Activated T-cell treated with anti-CD3 and anti-CD28 coated beads, Interleukin-2, amount 50 U/mL, for 24 hours (primary cell): ENCODE results near the gene FAM20B.

Source experiments
- DNase-seq: peaks from one replicate; pipeline ENCODE4 v3.0.0-alpha.2; 2020
- H3K27ac Mint-ChIP-seq: 2 replicates; pipeline ENCODE4 v1.8.0; 2020; ENCODE audit warnings: mild to moderate bottlenecking, mixed read lengths
- H3K27me3 Mint-ChIP-seq: 2 replicates; pipeline ENCODE4 v1.8.0; 2020; ENCODE audit warnings: mixed read lengths
- H3K36me3 Mint-ChIP-seq: 2 replicates; pipeline ENCODE4 v1.8.0; 2020; ENCODE audit warnings: low read depth, mixed read lengths
- H3K4me1 Mint-ChIP-seq: 2 replicates; pipeline ENCODE4 v1.8.0; 2020; ENCODE audit warnings: low read depth, mixed read lengths
- H3K4me3 Mint-ChIP-seq: 2 replicates; pipeline ENCODE4 v1.8.0; 2020; ENCODE audit warnings: mild to moderate bottlenecking, moderate library complexity, mixed read lengths
- H3K9me3 Mint-ChIP-seq: 2 replicates; pipeline ENCODE4 v1.8.0; 2020; ENCODE audit warnings: mixed read lengths

The FAM20B gene

DNA sequence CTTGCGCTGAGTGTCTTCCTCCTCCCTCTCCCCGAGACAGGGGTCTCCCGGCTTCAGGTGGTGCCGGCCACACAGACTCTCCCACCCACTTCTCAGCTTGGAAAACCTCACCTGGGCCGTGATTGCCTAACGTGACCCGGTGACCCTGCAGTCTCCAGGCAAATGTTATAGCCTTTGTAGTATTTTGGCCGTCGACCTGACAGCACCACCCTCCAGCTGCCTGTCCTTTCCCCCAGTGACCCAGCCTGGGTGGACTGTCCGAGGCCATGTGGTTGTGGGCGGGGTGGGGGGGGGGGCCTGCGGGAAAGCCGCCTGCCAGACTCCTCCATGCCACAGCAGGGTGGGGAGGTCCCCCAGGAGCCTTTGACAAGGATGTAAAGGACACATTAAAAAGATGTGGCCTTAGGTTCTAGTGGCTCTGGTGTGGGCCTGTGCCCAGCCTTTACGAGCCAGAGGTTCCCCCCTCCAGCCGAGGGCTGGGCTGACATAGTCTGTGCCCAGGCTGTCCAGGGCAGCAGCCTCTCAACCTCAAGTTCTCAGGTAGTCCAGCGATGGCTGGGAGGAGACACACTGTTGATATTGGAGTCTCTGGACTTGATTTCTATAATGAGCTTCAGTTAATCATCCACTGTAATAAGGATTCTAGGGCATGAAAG lies 64.3 kb downstream of the FAM20B start:
- H3K27ac Mint-ChIP-seq: peak overlapping the region; percentile 69
- H3K9me3 Mint-ChIP-seq: no peaks in the 10 kb centered on the region
- no peak overlapping the region for H3K4me3 Mint-ChIP-seq
- no peak for DNase-seq
- peaks cover 4% of the 10 kb centered on the region for H3K4me1 Mint-ChIP-seq
- H3K27me3 Mint-ChIP-seq: no peaks in the 10 kb centered on the region
- peaks cover 94% of the 10 kb centered on the region for H3K36me3 Mint-ChIP-seq

DNA sequence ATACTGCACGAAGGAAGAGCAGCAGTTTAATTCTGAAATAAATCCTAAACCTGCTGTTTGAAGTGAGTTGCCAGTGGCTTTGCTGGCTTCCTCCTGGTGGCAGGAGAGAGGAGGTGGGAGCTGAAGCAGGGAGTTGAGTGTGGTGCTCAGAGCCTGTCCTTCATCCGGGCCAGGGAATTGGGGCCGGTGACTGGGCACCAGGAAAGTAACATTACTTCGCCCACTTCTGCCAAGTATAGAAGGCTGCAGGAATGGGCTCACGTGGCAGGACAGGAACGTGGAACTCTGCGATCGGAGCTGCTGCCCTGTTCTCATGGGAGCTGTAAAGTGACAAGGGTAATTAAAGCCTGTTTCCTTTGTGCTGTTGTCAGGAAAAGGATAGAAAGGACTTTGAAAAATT lies 64.8 kb downstream of the FAM20B start:
- H3K4me3 Mint-ChIP-seq: no peak overlapping the region
- H3K4me1 Mint-ChIP-seq: peaks cover 1% of the 10 kb centered on the region
- no peak for DNase-seq
- peak overlapping the region; percentile 69 for H3K27ac Mint-ChIP-seq
- no peaks in the 10 kb centered on the region for H3K27me3 Mint-ChIP-seq
- H3K36me3 Mint-ChIP-seq: peaks cover 94% of the 10 kb centered on the region
- no peaks in the 10 kb centered on the region for H3K9me3 Mint-ChIP-seq

DNA sequence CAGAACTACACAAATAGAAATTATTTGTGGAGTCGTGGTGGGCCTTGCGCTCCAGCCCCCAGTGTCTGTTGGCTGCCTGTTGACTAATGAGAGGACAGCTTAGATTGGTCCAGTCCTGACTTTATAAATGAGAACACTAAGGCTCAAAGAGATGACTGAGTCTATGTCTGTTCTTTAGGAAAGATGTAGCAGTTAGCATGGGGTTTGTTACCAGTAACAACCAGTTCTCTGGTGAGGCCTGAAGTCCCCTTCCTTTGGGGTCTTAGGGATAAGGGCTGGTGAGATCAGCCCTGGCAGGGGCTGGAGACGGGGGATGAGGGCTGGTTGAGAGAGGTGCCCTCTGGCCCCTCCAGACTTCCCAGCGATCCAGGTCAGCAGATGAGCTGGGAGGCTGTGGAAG lies 65.2 kb downstream of the FAM20B start:
- Mint-ChIP-seq H3K27me3 (no peaks in the 10 kb centered on the region), H3K27ac (peak overlapping the region; percentile 28), H3K4me3 (no peak overlapping the region), H3K36me3 (peaks cover 94% of the 10 kb centered on the region), H3K4me1 (no peaks in the 10 kb centered on the region), H3K9me3 (no peaks in the 10 kb centered on the region)
- DNase-seq: no peak

DNA sequence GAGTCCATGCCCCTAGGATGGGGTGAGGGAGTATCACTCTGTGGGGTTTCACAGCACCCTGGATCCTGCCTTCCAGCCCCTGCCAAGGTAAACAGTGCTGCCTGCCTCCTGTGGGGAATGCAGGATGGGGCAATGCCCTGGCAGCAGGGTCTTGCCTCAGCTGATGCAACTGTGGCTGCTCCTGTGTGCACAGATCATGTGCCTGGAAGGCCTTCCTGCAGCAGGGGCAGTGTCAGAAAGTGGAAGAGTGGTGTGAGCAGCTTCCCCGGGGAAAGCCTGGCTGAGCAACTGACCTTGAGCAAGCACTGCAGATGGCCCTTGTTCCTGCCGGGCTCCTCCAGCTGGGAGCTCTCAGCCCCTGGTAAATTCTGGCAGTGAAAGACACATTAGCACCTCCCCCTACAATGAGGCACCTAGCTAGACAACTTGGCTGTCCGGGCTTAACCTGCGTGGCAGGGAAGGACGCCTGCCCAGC lies 66.0 kb downstream of the FAM20B start:
- Mint-ChIP-seq H3K4me3 (no peak overlapping the region), H3K27me3 (no peaks in the 10 kb centered on the region), H3K4me1 (no peaks in the 10 kb centered on the region), H3K9me3 (no peaks in the 10 kb centered on the region), H3K36me3 (peaks cover 93% of the 10 kb centered on the region), H3K27ac (peak overlapping the region; percentile 22)
- no peak for DNase-seq

DNA sequence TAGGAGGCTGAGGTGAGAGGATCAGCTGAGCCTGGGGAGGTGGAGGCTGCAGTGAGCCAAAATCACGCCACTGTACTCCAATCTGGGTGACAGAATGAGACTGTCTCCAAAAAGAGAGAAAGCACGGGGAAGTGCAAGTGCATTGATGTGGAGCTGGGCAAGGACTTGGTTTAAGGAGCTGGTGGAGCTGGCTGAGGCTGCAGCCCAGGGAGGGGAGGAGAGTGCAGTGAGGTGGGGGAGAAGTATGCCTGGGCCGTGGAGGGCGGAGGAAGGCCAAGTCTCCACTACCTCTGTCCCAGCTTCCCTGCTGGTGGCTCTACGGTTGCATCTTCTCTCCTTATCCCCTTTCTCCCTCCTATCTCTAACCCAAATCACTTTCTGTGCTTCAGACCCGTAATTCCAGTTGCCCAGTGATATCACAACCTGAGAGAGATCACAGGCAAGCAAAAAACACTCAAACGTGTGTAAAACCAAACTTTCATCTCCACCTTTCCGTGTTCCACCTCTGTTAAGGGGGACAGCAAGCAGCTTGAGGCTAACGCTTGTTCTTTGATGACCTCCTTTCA lies 67.3 kb downstream of the FAM20B start:
- H3K36me3 Mint-ChIP-seq: peaks cover 95% of the 10 kb centered on the region
- H3K27ac Mint-ChIP-seq: peak overlapping the region; percentile 61
- no peaks in the 10 kb centered on the region for H3K27me3 Mint-ChIP-seq
- H3K4me3 Mint-ChIP-seq: no peak overlapping the region
- no peaks in the 10 kb centered on the region for H3K9me3 Mint-ChIP-seq
- no peak for DNase-seq
- no peaks in the 10 kb centered on the region for H3K4me1 Mint-ChIP-seq

DNA sequence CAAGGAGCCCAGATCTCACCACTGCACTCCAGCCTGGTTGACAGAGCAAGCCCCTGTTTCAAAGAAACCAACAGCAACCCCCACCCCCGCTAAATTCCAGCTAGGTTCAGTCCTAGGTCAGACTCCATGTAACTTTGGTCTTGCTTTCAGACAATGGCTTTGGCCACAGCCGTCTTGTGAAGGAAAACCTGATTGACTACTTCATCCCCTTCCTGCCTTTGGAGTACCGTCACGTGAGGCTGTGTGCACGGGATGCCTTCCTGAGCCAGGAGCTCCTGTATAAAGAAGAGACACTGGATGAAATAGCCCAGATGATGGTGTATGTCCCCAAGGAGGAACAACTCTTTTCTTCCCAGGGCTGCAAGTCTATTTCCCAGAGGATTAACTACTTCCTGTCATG lies 69.1 kb downstream of the FAM20B start:
- no peaks in the 10 kb centered on the region for H3K4me1 Mint-ChIP-seq
- H3K4me3 Mint-ChIP-seq: no peak overlapping the region
- peak overlapping the region; percentile 42 for H3K27ac Mint-ChIP-seq
- DNase-seq: no peak
- no peaks in the 10 kb centered on the region for H3K9me3 Mint-ChIP-seq
- no peaks in the 10 kb centered on the region for H3K27me3 Mint-ChIP-seq
- H3K36me3 Mint-ChIP-seq: peaks cover 80% of the 10 kb centered on the region

DNA sequence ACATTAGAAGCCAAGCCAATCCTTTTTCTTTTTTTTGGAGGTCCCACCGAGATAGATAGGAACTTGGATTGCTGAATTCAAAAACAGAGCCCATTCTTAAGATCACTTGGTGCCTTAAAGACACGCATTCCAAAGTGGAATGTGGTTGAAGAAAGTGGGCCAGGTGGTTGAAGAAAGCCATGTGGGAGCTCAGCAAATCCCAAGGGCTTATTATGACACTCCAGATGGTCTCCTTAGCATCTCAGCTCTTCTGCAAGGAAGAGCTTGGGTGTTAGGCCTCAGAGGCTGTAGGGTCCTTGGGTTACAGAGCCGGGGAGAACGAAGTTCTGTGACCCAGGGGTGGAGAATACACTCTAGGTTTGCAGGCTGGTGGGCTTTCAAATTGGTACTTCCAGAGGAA lies 69.7 kb downstream of the FAM20B start:
- Mint-ChIP-seq H3K4me1 (no peaks in the 10 kb centered on the region), H3K27me3 (no peaks in the 10 kb centered on the region), H3K27ac (peak overlapping the region; percentile 67), H3K36me3 (peaks cover 77% of the 10 kb centered on the region), H3K4me3 (no peak overlapping the region), H3K9me3 (no peaks in the 10 kb centered on the region)
- DNase-seq: no peak

DNA sequence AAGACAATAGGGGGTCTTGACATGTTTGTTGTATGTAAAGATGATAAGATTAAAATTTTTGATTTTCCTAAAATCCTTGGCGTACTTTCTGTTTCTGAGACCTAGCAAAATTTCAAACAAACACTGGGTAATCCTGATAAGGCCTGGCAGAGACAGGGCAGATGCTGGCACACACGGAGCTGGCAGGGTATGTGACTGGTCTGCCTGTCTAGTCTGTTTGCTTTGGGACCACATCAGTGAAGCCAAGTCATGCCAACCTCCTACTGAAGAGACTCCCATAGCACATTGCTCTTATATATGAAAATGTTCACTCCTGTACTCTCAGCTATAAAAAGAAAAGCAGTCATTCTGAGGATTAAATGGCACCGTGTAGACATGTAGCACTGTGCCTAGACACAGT lies 70.2 kb downstream of the FAM20B start:
- H3K27me3 Mint-ChIP-seq: no peaks in the 10 kb centered on the region
- peak overlapping the region; percentile 67 for H3K27ac Mint-ChIP-seq
- H3K9me3 Mint-ChIP-seq: no peaks in the 10 kb centered on the region
- no peak overlapping the region for H3K4me3 Mint-ChIP-seq
- H3K36me3 Mint-ChIP-seq: peaks cover 77% of the 10 kb centered on the region
- DNase-seq: no peak
- no peaks in the 10 kb centered on the region for H3K4me1 Mint-ChIP-seq

DNA sequence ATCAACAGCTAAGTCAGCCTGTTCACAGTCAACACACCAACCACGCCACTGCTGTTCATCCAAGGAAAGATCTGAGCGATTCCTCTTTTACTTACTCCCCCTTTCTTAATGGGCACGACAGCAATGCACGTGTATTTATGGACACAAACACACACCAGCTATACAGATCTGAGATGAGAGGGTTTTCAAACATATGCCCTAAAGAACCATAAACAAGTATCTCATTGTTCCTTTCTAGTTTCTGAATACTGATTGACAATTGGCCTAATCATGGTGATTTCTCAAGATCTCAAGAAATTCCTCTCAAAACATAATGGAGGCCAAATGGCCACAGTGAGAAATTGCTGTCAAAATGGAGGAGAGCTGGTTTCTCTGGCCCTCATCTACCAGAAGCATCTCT lies 74.2 kb downstream of the FAM20B start:
- Mint-ChIP-seq H3K4me3 (no peak overlapping the region), H3K36me3 (peaks cover 38% of the 10 kb centered on the region), H3K27me3 (no peaks in the 10 kb centered on the region), H3K27ac (no peak overlapping the region), H3K4me1 (no peaks in the 10 kb centered on the region), H3K9me3 (no peaks in the 10 kb centered on the region)
- DNase-seq: no peak

DNA sequence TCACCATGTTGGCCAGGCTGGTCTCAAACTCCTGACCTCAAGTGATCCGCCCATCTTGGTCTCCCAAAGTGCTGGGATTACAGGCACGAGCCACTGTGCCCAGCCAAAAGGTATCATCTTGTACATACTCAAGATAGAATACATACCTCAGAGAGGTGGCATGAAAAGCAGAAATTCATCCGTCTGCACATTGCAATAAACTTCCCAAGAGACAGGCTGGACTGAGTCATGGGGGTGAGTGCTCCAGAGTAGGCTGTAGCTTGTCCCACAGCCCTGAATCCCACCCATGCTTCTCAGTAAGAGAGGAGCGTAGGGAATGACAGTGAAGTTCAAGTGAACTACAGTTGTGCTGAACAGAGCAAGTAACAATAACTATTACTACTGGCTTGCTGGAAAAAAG lies 75.9 kb downstream of the FAM20B start:
- H3K36me3 Mint-ChIP-seq: peaks cover 23% of the 10 kb centered on the region
- H3K4me3 Mint-ChIP-seq: no peak overlapping the region
- DNase-seq: no peak
- no peaks in the 10 kb centered on the region for H3K27me3 Mint-ChIP-seq
- no peak overlapping the region for H3K27ac Mint-ChIP-seq
- H3K9me3 Mint-ChIP-seq: no peaks in the 10 kb centered on the region
- no peaks in the 10 kb centered on the region for H3K4me1 Mint-ChIP-seq

DNA sequence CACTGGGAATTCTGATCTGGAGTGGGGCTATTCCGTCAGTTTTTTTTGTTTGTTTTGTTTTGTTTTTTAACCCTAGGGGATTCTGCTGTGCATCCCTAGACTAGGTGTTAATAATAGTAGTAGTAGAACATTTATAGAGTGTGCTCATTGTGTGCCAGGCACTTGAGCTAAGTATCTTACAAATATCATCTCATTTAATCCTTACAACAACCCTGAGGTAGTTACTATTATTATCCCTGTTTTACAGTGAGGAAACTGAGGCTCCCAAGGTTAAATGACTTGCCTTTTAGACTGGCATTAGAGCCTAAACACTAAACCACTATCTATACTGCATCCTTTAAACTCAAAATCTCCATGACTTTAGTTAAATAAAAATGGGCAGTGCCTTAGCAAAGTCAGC lies 78.3 kb downstream of the FAM20B start:
- no peak for DNase-seq
- H3K4me3 Mint-ChIP-seq: no peak overlapping the region
- H3K9me3 Mint-ChIP-seq: no peaks in the 10 kb centered on the region
- no peaks in the 10 kb centered on the region for H3K4me1 Mint-ChIP-seq
- H3K27ac Mint-ChIP-seq: no peak overlapping the region
- H3K36me3 Mint-ChIP-seq: peaks cover 28% of the 10 kb centered on the region
- H3K27me3 Mint-ChIP-seq: no peaks in the 10 kb centered on the region

DNA sequence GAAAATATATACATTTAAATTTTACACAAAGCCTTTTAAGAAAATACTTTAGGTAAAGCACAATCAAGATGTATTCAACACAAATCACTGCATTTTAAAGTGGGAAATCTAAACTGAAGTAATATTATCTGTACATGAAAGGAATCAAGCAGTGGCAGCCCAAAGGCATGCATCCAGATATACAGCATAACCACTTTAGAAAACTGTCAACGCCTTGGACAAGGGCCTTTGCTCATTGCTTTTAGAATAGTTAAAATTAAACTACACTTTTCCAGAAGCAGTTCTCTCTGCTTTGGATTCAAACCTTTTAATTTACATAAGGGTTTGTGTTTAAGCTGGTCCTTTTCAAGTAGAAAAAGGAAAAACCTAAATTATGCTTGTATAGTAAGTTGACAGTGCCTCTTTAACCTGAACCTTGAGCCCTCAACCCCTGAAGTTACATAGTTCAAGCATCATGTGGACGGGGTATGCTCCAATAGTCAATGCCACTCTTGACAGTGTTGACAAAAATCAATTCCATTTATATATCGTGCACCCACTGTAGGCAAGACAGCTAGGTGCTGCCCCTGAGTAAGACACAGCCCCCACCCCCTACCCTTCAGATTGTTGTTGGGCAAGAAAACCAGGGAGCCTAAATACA lies 79.0 kb downstream of the FAM20B start:
- DNase-seq: no peak
- H3K27me3 Mint-ChIP-seq: no peaks in the 10 kb centered on the region
- no peak overlapping the region for H3K4me3 Mint-ChIP-seq
- H3K36me3 Mint-ChIP-seq: peaks cover 34% of the 10 kb centered on the region
- no peak overlapping the region for H3K27ac Mint-ChIP-seq
- no peaks in the 10 kb centered on the region for H3K9me3 Mint-ChIP-seq
- H3K4me1 Mint-ChIP-seq: no peaks in the 10 kb centered on the region

DNA sequence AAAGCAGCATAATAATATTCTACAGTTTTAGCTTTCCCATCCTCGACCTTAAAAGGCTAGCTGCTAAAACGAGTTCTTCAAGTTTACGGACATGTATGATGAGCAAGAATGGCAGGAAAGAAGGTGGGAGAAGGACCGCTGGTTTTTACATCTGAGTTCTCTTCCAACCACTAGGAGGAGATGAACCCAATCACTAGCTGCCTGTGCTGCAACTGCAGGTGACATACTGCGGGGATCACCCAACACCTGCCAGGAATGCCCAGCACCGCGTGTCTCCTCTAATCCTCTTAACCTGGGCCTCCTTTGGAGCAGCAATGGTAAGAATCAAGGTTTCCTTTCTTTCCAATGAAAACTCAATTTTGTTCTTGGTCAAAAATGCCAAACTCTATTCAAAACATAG lies 79.7 kb downstream of the FAM20B start:
- DNase-seq: no peak
- Mint-ChIP-seq H3K36me3 (peaks cover 39% of the 10 kb centered on the region), H3K27me3 (no peaks in the 10 kb centered on the region), H3K9me3 (no peaks in the 10 kb centered on the region), H3K4me3 (no peak overlapping the region), H3K4me1 (no peaks in the 10 kb centered on the region), H3K27ac (no peak overlapping the region)

DNA sequence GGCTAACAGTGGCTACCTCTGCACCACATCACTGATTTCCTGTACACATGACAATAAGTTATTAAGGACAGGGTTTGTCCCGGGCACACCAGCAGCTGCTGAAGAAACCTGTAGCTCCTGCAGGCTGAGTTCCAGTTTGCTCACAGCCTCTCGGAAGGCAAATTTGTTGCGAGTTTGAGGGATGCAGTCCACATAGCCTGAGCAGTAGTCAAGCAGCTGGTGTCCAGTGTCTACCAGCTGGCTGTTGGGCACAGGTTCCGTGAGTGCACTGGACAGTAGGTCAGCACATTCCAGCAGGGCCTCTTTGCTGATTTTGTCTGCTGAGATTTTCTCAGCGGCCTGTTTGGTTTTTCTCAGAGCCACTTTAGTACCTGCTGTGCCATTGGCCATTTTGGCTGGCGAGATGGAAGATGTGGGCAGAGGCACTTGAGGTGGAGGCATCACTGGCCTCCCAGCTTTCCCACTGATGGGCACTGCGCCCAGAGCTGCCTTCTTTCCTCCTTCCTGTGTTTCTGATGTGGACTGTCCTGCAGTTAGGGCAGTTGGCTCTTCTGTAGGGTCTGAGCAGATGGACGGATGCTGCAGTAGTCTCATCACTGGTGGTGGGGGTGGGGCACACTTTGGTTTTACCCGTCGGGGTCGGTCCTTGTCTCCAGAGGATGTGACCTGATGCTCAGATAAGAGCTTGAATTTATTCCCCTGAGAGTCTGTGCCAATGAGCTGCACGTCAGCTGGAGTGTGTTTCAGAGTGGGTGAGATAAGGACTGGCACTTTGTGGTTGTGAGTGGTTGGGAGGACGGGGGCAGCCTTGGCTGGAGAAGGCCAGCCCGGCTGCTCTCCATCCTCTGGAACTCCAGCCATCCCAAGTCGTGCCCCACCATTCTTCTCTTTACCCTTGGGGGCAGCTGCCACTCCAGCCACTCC lies 82.3 kb downstream of the FAM20B start:
- H3K9me3 Mint-ChIP-seq: no peaks in the 10 kb centered on the region
- no peak overlapping the region for H3K4me3 Mint-ChIP-seq
- H3K36me3 Mint-ChIP-seq: peaks cover 49% of the 10 kb centered on the region
- no peak for DNase-seq
- no peaks in the 10 kb centered on the region for H3K4me1 Mint-ChIP-seq
- no peak overlapping the region for H3K27ac Mint-ChIP-seq
- no peaks in the 10 kb centered on the region for H3K27me3 Mint-ChIP-seq
